ENCODE results near the gene C1GALT1C1L.

GRCh38 chr2:43631618-43632317 lies 44.5 kb downstream of the C1GALT1C1L start:
- TF ChIP-seq, protein P1, sequence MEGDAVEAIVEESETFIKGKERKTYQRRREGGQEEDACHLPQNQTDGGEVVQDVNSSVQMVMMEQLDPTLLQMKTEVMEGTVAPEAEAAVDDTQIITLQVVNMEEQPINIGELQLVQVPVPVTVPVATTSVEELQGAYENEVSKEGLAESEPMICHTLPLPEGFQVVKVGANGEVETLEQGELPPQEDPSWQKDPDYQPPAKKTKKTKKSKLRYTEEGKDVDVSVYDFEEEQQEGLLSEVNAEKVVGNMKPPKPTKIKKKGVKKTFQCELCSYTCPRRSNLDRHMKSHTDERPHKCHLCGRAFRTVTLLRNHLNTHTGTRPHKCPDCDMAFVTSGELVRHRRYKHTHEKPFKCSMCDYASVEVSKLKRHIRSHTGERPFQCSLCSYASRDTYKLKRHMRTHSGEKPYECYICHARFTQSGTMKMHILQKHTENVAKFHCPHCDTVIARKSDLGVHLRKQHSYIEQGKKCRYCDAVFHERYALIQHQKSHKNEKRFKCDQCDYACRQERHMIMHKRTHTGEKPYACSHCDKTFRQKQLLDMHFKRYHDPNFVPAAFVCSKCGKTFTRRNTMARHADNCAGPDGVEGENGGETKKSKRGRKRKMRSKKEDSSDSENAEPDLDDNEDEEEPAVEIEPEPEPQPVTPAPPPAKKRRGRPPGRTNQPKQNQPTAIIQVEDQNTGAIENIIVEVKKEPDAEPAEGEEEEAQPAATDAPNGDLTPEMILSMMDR (IDR thresholded peaks at IDR 0.05; ENCODE audit: borderline replicate concordance, extremely low read depth, low read length, poor library complexity, severe bottlenecking) = no peak
- no peak for TF ChIP-seq EZH2 (IDR thresholded peaks at IDR 0.05; ENCODE audit: borderline replicate concordance, low read depth, low read length, severe bottlenecking)

Measured in DND-41 (cell line).